Hematopoietic multipotent progenitor cell treated with erythropoietin and hydrocortisone succinate and interleukin-3 and kit ligand, for 15 days (in vitro differentiated cells): ENCODE results near the gene ROBO1.
"Not testable (repeated sequence)": the region's sequence is repeated elsewhere in the genome, so short reads cannot be mapped to it uniquely, and the experiment has no call there.

Experiments used
- DNase-seq: peaks from one replicate; pipeline ENCODE4 v3.0.0-alpha.2; 2015; ENCODE audit warnings: low spot score

The ROBO1 gene

DNA sequence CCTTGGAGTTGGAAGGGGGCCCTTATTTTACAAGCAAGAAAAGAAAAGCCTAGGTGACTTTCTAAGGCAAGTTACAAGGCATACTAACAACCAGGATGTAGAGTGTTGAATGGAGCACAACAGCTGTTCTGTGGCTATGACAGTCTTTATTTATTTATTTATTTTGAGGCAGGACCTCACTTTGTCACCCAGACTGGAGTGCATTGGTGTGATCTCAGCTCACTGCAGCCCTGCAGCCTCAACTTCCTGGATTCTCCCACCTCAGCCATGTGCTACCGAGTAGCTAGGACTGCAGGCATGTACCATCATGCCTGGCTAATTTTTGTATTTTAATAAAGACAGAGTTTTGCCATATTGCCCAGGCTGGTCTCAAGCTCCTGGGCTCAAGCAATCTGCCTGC, 973.4 kb downstream of the ROBO1 start:
- DNase-seq: no peak

DNA sequence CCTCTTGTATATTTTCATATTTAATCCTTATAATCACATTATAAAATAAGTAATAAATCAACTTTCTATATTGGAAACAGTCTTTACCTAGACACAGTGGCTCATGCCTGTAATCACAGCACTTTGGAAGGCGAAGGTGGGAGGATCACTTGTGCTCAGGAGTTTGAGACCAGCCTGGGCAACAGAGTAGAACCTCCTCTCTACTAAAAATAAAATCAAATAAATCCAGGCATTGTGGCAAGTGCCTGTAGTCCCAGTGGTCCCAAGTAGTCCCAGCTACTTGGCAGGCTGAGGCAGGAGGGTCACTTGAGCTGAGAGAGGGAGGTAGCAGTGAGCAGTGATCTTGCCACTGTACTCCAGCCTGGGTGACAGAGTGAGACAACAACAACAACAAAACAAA, 975.1 kb downstream of the ROBO1 start:
- no peak for DNase-seq

DNA sequence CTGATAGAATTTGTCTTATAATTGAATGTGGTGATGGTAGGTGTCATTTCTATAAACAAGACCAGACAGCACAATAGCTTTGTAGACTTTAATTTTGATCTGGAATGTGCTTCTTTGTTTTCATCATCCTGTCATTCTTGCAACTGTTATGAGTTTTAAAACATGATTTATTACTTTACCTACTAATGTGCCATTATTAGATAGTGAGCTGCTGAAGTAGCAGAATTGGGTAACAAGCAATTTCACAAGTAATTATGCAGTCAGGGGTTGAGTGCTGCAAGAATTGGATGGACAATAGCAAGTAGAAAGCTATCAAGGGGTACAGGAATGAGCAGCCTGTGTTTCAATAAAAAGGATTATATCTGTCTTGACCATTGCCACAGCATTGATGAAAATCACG, 975.6 kb downstream of the ROBO1 start:
- DNase-seq: no peak

DNA sequence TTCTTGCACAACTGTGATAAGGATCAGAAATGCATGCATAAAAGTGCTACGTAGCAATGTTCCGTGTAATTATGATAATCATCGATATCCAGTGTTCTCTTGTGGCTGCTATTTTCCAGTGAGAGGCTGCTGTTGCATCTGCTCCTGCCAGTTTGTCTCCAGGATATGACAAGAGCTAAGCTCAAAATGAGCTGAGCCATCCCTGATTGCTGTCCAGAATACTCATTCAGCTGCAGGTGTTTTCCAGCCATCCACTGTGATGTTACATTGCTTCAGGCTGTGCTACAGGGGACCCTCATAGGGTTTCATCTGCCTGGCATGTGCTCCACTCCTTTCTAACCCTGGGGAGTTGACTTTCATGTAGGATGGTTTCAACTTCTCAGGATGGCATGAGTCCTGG, 976.0 kb downstream of the ROBO1 start:
- DNase-seq: no peak

DNA sequence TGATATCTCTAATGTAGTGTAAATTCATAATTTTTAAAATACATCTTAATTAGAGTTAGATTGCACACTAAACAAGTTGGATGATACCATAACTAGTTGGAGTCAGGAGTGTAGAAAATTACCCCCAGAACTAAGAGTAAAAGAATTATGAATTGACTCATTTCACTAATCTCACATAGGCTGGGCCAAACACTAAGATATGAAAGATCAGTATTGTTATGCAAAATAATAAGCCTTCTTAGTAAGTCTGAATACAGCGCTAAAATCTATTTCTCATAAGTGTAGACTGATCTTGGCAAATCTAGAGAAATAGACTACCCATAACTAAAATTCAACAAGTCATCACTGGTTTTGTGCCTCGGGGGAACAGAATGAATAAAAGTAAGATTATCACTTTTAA, 979.0 kb downstream of the ROBO1 start:
- DNase-seq: no peak

DNA sequence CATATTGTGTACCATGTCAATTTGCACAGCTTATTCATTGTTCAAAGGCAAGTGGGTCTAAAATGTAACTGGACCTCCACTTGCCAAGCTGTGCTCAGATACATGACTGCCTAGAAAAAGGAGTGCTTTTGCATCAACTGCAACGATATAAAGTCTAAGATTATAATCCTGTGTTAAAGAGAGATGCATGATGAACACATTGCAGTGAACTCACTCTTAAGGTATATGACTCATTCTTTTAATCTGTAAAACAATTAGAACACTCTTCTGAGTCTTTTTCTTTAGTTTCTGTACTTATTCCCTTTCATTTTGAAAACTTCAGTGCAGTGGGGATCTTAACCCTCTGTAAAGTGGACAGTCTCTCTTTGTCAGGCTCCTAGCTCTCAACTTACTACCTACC, 982.8 kb downstream of the ROBO1 start:
- DNase-seq: no peak

DNA sequence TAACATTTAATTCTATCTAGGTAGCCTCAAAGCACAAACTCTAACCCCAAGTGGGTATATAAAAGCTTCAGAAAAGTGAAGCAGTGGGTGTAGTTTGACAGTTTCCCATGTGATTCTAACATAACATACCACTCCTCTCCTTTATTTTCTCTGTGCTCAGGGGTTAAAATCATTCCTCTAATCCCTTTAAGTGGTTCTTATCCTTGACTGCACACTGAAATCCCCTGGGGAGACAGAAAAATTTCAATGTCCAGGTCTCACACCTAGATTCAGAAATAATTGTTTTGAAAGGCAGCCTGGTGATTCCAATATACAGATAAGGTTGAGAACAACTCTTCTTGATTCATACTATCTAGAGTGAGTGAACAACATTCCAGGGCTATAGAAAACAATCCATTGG, 986.4 kb downstream of the ROBO1 start:
- DNase-seq: no peak

DNA sequence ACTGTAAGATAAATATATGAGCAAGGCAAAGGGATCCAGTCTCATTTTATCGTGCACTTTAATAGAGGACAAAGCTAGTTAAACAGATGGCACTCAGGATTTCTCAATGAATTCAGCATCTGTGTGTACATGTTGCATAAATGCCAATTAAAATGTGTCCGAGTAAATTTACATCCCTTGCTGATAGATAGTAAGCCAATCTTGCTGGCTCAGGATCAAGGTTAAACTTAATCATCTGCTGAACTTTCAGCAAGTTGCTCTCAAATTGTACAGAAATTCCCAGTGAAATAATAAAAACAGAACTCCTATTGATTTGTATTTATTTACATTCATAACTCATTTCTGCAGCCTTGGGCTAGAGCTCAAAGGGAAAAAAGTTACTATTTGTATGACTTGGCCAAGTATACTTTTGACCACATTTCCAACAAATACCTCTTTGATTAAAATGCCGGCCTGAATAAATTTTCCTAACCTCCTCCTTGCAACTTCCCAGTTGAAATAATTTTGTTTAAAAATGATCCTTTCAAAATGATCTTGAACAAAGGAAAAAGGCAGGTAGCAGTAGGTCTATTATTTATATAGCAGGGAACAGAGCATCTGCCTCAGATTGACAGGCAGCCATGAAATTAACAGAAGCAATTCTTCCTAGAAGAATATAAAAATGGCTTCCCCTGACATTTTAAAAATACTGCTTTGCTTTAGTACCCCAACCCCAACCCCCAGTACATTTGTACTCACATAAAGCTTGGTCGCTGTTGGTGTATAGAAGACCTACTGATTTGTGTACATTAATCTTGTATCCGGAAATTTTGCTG, 1001.9 kb downstream of the ROBO1 start:
- no peak for DNase-seq

DNA sequence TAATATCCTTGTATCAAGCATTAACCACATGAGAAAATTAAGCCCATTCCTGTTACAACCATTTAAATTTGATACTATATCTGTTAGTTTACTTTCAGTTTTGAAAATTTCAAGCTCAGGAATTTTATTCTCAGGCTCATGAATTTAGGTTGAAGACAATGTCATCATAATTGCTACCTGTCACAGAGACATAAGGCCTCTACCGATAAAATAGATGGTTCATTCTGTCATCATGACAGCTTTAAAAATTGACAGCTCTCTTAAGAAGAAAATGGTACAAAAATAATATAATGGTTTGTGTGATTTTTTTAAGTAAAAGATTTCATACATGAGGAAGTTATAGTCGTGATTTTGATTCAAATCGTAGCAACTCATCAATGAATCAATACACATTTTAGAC, 1003.2 kb downstream of the ROBO1 start:
- DNase-seq: no peak

DNA sequence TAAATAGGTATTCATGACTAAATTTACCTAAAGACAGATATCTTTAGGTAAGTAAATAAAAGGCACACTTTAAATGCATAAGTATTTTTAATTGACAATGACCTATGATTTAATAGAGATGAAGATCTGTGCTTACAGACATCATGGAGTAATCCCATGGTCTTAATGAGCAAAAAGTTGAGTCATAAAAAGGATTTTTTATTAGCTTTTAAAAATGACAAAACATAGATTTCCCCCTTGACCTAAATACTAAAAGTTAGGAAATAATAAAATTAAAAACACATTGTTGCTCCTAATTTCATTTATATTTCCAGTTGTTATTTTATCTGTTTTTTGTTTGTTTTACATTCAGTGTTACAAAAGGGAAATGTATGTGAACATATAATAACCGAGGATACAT, 1005.7 kb downstream of the ROBO1 start:
- no peak for DNase-seq

DNA sequence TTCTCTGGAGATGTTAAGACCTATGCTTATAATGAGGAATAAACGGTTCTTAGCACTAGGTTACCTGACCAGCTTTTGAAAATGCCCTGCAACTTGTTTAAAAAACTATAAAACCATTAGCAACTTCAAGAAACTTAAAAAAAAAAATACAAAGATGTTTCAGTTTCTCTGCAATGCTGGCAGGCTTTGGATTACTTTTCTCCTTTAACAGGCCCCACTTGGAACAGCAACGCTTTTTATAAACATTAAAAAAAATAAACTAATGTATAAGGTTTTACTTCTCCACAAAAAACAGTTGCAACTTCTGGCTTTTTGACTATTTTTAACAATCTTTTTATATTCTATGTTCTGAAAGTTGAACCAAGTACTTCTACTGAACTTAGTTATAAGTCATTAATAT, 1006.7 kb downstream of the ROBO1 start:
- no peak for DNase-seq

DNA sequence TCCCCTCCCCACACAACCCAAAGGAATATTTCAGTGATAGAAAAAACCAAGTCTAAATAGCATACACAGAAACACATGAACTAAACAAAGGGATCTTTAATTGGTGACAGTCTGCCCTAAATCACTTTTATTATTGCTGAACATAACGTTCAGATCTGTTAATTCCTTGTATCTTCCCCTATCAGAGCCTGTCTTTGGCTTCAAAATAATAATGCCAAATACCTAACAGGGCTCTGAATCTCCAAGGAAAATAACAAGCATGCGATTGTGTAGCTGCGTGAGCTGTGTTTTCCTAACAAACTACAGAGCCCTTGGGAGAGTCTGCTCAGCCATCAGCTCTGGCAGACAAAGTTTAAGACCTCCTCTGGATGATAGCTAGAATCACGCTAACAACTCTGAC, 1010.1 kb downstream of the ROBO1 start:
- no peak for DNase-seq

DNA sequence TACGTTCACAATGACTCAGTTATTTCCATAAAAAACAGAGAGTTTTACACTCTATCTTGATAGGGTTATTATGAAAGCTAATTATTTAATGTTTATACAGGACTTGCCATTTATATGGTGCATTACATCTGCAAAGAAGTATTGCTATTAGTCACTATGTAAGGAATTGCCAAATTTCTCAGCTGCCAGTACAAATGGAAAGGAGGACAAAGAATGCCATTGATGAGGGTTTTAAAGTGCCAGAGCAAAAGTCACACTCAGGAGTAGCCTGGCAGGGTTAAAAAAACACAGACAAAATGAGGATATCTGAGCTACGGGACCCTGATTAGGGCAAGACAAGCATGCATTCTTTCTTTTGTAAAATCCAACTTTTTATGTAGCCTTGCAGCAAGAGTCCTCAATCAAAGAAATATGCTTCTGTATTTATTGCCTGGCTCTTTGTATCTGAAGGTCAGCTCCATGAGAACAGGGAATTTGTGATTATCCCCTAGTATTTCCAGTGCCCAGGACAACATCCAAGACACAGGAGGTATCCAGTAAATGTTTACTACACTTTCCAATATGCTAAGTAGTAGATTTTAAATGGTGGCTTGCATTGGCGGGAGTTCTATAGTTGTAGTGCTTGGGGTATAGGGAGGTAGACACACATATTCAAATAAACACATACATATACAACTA, 1013.6 kb downstream of the ROBO1 start:
- no peak for DNase-seq

DNA sequence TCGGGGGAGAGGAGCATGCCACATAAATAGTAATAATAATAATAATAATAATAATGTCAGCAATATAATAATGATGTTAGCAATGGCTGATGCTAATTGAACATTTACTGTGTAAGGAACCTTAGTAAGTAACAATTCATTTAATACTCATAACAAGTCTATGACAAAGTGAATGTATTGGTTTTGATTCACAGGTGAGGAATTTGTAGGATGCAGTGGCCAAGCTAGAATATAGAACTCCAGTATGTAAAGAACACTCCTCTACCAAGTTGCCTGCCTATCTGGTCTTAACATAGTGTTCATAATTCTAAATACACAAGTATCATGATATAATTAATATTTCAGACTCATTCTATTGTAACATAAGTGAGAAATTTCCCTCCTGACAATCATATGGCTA, 1016.5 kb downstream of the ROBO1 start:
- no peak for DNase-seq

DNA sequence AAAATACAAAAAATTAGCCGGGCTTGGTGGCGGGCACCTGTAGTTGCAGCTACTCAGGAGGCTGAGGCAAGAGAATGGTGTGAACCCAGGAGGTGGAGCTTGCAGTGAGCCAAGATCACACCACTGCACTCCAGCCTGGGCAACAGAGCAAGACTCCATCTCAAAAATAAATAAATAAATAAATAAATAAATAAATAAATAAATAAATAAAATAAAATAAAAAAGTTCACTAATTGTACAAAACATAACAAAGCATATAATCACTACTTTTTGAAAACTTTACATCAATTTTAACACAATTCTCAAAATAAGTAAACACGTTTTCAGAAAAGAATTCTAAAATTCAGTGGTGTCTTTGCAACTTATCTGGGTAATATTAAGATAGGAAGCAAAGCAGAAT, 1017.5 kb downstream of the ROBO1 start:
- DNase-seq: not testable (repeated sequence)

DNA sequence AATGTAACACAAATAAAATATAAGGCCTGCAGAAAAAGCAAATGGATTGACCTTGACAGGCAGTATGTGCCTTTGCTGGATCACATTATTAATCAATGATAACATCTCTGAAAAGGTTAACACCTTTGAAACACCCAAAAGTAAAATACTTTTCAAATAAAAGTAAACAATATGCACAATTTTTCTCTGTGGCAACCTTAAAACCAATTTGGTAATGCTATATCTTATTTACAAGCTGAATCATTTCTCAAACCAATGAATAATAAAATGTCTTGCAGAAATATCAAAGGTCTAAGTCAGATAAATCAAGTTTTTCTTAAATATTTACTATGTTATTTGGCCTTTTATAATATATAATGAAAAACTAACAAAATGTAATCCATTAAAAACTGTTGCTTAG, 1018.7 kb downstream of the ROBO1 start:
- DNase-seq: no peak

DNA sequence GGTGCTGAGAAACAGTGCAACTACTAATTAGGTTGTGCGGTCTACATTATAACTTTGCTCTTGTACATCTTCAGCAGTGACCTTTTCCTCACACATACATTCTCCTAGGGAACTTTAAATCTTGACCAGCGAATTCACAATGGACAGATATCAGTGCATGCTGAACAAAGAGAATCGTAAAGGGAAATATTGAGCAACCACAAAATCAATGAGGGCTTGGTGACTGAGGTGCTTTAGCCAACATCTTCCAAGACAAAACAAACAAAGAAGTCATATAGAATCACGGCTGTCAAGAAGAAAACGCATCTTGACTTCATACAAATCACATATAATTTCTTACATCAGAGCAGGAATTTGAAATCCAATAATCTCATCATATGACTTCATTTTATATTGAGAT, 1022.0 kb downstream of the ROBO1 start:
- DNase-seq: no peak

DNA sequence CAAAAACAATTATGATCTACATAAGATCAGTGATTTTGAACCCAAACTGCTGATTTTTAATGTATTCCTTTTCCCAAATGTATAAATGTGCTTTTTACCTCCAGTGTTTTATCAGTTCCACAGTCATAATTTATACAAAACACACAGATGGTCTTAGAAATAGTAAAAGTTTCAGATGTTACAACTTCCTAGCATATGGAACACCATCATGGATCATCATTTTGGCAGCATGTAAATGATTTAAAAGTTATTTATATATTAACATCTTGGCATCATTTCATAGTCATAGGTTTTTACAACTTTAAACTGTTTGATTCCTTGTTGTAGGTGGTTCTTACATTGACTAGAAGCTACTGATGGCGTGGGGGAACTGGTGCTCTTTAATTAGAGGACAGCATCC, 1025.3 kb downstream of the ROBO1 start:
- DNase-seq: no peak

DNA sequence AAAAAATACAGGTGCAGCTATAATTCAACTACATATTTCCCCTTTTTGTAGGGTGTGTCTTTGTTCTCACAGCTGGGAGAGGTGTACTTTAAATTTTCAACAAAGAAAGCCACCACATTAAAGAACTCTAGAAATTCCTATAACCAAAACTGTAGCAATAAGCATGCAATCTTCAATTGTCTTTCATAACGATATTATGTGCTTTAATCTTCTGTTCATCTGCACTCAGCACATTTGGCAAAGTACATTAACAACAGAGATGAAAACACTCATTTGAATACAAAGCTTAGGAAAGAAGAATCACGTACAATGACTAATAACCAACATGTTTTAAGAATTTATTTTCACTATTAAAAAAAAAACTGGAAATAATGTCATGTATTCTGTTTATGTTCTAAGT, 1025.8 kb downstream of the ROBO1 start:
- DNase-seq: no peak

DNA sequence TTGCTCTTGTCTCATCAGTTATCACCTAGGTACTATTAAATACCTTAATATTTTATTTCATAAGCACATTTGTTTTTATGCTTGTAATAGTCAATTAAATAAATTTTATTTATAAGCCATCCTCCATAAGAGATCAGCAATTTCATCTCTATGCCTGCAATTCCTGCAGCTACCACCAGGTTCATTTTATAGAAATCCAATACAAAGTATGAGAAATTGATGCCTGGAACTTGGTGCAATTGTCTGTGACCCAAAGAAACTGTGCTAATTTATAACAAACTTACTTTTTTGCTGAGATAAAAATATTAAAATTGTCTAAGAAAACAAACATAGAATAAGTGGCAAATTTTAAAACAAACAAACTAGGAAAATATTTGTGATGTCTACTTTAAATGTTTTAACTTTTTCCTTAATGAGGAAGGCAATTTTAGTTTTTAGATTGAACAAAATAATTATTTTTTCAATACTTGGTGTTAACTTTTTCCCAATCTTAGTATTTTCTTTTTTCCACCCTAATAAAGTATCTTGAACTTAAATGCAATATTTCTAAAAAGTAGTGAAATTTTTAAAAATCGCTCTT, 1026.6 kb downstream of the ROBO1 start:
- DNase-seq: no peak

DNA sequence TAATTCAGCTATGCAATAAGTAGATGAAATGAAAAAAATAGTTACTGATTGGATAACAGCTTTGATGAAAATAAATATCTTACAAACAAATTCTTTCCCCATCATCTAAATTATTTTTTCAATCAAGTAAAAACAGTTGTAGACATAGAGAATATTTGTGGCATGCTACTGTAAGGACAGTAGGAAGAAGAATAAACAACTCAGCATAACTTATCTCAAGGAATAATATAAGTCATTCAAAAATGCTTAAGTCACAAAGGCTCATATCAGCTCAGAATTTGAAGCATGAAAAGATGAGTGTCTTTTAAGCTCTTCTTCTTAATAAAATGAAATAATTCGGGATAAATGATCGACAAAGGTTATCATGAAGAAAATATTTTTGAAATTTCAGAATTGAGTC, 1029.0 kb downstream of the ROBO1 start:
- no peak for DNase-seq

DNA sequence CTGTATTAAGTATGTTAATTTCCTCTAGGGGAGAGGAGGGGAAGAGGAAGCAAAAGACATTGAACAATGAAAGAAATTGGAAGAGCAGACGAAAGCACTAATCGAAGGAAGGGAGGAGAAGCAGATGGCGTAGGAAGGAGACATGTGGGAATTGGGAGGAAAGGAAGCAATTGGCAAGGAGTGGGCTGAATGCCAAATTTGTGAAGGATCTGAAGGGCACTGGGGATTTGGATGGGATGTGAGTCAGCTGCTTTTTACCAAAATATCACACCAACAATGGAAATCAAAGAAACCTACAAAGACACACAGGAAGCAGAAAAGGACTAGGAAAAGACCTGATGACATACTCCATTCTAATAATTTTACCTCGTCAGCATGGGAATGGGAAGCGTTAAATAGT, 1029.8 kb downstream of the ROBO1 start:
- no peak for DNase-seq

DNA sequence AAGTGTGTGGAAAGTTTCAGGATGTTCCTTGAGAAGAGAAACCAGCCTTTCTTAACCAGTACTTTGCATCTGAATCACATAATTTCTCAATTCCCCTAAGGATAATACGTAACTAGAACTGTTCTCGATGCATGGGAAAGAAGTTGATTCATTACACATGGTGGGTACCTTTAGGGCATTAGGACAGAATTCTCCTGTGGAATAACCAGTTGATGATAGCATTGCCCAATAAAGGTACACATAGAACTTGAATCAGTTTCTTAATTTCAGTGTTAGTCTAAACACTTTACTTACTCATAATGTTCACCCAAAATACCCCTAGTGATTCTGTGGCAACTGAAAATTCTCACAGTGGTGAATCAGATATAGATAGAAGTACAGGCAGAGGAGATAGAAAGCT, 1030.9 kb downstream of the ROBO1 start:
- DNase-seq: no peak
